Stimulated activated CD4-positive, alpha-beta T cell treated with anti-CD3 and anti-CD28 coated beads, TNF-alpha, amount 100 ng/mL, for 4 hours (primary cell): ENCODE results near the gene GEMIN7.
A peak's percentile ranks its signal among the peaks of the same experiment; 100 is the strongest.

ENCODE experiments used
- DNase-seq, 3 experiments: peaks; one replicate each; pipeline ENCODE4 v3.0.0-alpha.2; 2020; ENCODE audit warnings: low read depth in 3 of 3

Gene GEMIN7

GRCh38 chr19:45090034-45090433, 11.0 kb downstream of the GEMIN7 start:
- DNase-seq, result no peak

- DNase-seq, result no peak
Measured at GRCh38 chr19:45090606-45091005, 11.5 kb downstream of the GEMIN7 start.

- DNase-seq, result peak; percentile 87 to 94 (median 94)
Measured at GRCh38 chr19:45091031-45091923, 12.2 kb downstream of the GEMIN7 start.

GRCh38 chr19:45092747-45093678, 14.0 kb downstream of the GEMIN7 start, which contains the start of gene PPP1R37:
TSS of gene PPP1R37 (plus strand) at chr19:45093179. CDS start at chr19:45093326, 147 bp downstream.
- peak; percentile 80 to 83 (median 83) for DNase-seq

- no peak for DNase-seq
Measured at GRCh38 chr19:45094137-45094536, 15.1 kb downstream of the GEMIN7 start.

DNA sequence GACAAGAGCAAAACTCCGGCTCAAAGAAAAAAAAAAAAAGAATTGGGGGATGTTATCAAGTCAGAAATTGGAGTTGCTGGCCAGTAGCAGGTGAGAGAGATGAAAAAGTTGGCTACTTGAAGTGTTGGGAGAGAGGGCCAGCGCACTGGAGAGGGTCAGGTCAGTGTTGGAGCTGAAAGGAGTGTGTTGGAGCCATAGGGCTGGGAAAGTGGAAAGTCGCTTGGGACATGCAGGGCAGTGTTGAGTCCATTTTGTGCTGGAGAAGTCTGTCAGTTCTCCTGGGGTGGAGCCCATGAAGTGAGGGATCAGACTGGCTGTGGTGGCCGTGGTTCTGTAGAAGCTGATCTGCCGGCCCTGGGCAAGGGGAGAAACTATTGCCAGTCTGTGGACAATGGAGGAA, 15.6 kb downstream of the GEMIN7 start:
- no peak for DNase-seq

GRCh38 chr19:45095496-45096413, 16.7 kb downstream of the GEMIN7 start:
- DNase-seq, result no peak

DNA sequence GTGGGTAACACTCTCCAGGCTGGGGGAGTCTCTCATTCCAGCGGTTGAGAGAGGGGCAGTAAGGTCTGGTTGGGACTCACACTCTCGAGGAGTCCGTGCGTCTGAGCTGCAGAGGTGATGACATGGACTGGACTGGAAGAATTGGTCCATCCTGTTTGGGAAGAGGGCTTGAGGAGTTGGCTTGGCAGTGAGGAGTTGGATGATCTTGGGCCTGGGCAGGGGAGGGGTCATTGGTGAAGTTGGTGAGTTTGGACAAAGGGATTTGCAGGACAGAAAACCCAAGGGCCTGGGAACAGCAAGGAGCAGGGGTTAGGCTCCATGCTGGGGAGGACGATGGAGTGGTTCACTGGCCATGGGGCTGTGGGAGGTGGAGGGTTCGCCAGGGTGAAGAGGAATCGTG, 17.6 kb downstream of the GEMIN7 start:
- no peak for DNase-seq

GRCh38 chr19:45097450-45097775, 18.4 kb downstream of the GEMIN7 start:
- no peak for DNase-seq

DNA sequence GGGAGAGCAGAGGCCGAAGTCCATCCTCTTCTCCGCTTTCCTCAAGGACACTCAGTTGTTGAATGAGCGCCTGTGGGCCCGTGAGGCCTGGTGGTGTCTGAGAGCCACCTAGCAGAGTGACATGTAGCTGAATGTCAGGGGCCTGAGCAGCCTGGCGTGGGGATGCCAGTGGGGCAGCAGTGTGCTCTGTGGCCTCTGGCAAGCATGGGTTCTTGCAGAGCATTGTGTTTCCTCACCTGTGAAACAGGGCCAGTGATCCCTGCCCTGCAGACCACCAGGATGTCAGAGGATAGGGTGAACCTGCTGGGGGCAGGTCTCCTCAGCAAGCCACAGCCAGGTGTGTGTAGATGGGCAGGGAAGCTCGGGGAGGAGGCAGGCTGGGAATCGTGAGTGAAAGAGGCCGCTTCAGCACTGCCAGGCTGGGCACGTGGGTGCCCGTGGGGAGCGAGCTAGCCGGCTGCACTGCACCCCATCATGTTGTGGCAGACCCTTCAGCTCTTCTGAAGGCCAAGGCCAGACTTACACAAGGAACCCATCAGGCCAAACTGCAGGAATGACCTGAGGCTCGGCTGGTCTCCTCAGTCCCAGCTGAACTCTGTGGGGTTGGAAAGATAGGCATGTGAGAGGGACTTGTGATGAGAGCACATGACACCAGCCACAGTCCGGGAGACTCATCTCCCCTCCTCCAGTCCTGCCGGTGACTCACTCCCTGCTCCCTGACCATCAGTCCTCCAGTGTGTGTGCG, 18.9 kb downstream of the GEMIN7 start:
- no peak for DNase-seq

DNA sequence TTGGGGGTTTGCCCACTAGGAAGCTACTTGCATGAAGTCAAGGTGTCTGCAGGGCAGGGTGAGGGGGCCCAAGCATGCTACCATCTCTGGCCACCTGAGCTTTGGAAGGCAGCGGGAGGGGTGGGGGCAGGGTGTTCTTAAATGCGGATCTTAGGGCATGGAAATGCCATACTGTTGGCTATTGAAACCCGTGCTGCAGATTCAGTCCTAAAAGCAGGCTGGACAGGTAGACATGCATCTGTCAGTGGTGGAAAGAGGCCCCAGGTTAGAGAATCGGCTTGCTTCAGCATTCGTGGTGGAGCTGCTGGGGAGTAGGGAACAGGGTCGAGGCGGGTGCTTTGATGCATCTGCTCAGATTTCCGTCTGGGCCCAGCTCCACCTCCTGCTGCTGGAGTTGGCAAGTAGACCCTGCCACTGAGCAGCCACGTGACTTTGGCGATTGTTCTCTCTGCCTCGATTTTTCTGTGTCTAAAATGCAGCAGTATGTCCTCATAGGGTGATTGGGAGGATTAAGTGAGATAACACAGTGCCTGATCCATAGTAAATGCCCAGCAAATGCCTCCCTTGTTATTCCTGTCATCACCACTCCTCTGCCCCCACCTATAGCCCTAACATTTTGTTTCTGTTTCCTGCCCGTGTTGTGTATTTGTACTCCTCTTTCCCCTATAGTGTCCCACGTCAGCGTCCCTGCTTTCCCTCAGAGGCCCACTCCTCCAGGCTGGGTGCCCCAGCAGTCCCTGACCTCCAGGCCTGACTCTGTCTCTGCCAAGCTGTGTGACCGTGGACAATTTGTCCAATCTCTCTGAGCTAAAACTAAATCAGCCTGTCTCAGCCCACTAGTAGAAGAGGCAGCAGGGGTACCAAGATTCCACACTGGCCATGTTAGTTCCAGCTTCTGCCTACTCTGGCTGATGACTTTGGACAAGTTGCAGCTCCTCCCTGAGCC, 19.7 kb downstream of the GEMIN7 start:
- no peak for DNase-seq

- DNase-seq, result no peak
Measured at GRCh38 chr19:45099467-45100191, 20.6 kb downstream of the GEMIN7 start.

DNA sequence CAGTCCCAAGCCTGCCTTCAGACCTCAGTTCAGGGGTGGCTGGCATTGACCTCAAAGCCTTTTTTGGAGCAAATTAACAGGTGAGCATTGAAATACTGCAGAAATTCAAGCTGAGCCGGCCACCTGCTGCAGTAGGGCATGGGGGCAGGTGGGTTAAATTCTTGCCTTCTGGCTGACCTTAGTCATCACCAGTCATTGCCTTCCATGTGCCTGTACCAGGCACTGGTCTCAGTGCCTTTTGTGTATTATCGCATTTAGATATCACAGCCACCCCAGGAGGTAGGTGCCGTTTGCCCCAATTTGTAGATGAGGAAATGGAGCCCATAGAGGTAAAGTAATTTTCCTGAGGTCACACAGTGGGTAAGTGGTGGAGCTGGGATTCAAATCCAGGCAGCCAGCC, 21.1 kb downstream of the GEMIN7 start:
- no peak for DNase-seq

DNA sequence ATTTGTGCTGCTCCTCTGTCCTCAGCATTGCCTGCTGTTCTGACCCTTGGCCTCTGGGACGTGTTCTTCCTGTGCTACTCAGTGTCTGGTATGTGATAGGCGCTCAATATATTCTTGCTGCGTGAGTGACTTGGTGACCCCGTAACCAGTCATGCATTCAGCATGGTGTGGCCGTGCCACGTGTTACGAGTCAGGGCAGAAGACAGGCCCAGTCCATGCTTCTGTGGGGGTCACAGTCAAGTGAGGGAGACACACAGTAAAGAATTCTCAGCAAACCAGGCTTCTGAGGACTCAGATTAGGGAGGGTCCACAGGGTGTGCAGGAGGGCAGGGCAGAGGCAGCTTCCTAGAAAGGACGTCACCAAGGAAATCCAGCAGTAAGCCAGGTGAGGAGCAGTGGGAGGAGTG, 21.8 kb downstream of the GEMIN7 start:
- no peak for DNase-seq

DNA sequence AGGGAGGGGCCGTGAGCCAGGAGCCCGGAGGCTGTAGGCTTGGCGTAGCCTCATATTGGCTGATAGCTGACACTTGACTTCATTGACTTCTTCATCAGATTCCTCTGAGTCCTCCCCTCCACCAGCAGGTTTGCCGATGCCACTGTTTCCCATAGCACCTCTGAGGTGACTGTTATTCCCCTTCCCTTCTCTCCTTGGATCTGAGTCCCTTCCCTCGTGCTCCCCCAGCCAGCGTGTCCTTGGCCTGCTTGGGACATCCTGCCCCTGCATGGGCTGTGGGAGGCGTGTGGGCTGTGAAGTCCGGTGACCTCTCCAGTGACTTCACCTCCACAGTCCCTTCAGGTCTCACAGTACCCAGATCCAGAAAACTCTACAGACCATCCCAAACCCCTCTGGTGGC, 22.7 kb downstream of the GEMIN7 start:
- DNase-seq, result no peak

GRCh38 chr19:45102481-45102880, 23.4 kb downstream of the GEMIN7 start:
- DNase-seq, result no peak

- no peak for DNase-seq
Measured at GRCh38 chr19:45103156-45103507, 24.1 kb downstream of the GEMIN7 start.

DNA sequence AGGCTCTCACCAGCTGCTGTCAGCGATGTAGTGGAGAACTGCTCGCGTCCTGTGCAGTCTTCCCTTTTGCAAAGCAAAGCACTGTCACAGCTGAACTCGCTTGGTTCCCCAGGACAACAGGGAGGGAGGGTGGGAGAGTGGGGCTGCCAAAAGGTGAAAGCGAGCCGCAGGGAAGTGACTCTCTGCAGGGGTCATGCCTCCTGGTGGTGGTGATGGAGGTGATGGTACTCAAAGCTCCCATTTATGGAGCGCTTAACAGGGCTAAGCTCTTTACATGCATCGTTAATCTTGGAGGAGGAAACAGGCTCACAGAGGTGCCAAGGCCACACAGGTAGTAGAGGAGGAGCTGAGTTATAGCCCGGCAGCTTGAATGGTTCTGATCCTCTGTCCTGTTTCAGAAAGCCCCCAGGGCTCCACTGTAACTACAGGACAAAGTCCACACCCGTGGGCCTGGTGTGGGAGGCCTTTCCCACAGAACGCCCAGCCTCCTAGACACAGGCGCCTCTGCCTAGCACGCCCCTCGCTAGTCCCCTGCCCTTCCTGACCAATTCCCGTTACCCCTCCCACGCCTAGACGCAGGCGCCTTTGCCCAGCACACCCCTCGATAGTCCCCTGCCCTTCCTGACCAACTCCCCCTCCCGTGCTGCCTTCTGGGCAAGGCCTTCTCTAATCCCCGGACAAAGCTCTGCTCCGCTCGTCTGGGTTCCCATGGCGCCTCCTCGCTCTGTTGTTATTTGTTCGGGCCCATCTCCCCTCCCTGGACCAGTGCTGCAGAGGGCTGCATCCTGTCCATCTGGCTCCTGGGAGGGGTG, 24.7 kb downstream of the GEMIN7 start:
- no peak for DNase-seq
